Tibial artery (tissue), 4 donors: ENCODE results near the gene DPP4.
"Not testable (repeated sequence)": the region's sequence is repeated elsewhere in the genome, so short reads cannot be mapped to it uniquely, and the experiment has no call there.

ENCODE experiments used
- DNase-seq, 2 donors: peaks; one replicate each; pipeline ENCODE4 v3.0.0-alpha.2; 2019
- H3K27ac ChIP-seq, 2 donors: fragments of 200-600 bp; sonication (generic) in 1 of 2; 1 replicate in 1 of 2; 2 replicates in 1 of 2; pipeline ENCODE4 v1.5.1; 2018 to 2019; ENCODE audit warnings: mild to moderate bottlenecking in 1 of 2
- H3K27me3 ChIP-seq, 2 donors: fragments of 200-600 bp; sonication (generic) in 1 of 2; one replicate each; pipeline versions ENCODE4 v1.5.1 to v1.6.0; 2016 to 2019
- H3K36me3 ChIP-seq, 3 donors: fragments of 200-600 bp; sonication (generic) in 2 of 3; one replicate each; pipeline ENCODE4 v1.5.1; 2016 to 2019; ENCODE audit warnings: mild to moderate bottlenecking in 2 of 3
- H3K4me1 ChIP-seq, 4 donors: fragments of 200-600 bp; sonication (generic) in 2 of 4; 1 replicate in 3 of 4; 2 replicates in 1 of 4; pipeline ENCODE4 v1.5.1; 2016 to 2019
- H3K4me3 ChIP-seq, 2 donors: fragments of 200-600 bp; sonication (generic) in 1 of 2; 1 replicate in 1 of 2; 2 replicates in 1 of 2; pipeline ENCODE4 v1.5.1; 2018 to 2019; ENCODE audit warnings: mild to moderate bottlenecking in 2 of 2
- H3K9me3 ChIP-seq, 3 donors: fragments of 200-600 bp; sonication (generic) in 1 of 3; one replicate each; pipeline ENCODE4 v1.5.1; 2016 to 2019
- CTCF ChIP-seq, 2 experiments: fragments of 200-600 bp in 1 of 2; fragments of 450-650 bp in 1 of 2; IDR thresholded peaks; one replicate each; pipeline ENCODE4 v1.5.1; 2017 to 2019; ENCODE audit warnings: antibody characterized with exemption in 2 of 2, mild to moderate bottlenecking in 1 of 2, moderate library complexity in 1 of 2
- intact Hi-C: fragments of 100-400 bp; cut with DNase I; formaldehyde crosslinking; loops from one replicate; pipeline ENCODE4 v1.15.0; 2023; ENCODE audit warnings: low total_unique reads

DPP4 gene

GRCh38 chr2:161956738-161957137, 117.3 kb downstream of the DPP4 start:
- intact Hi-C loops: no loop called here
- Histone ChIP-seq H3K27me3 (no peaks in the 10 kb centered on the region), H3K36me3 (no peaks in the 10 kb centered on the region), H3K27ac (no peak overlapping the region), H3K4me1 (no peaks in the 10 kb centered on the region), H3K9me3 (no peaks in the 10 kb centered on the region), H3K4me3 (no peak overlapping the region)
- TF ChIP-seq CTCF (IDR thresholded peaks at IDR 0.05): no peak
- no peak for DNase-seq

- no peak for TF ChIP-seq CTCF (IDR thresholded peaks at IDR 0.05)
- Histone ChIP-seq H3K4me1 (no peaks in the 10 kb centered on the region), H3K4me3 (no peak overlapping the region)
Observed at GRCh38 chr2:161955211-161955610, 118.8 kb downstream of the DPP4 start.

DNA sequence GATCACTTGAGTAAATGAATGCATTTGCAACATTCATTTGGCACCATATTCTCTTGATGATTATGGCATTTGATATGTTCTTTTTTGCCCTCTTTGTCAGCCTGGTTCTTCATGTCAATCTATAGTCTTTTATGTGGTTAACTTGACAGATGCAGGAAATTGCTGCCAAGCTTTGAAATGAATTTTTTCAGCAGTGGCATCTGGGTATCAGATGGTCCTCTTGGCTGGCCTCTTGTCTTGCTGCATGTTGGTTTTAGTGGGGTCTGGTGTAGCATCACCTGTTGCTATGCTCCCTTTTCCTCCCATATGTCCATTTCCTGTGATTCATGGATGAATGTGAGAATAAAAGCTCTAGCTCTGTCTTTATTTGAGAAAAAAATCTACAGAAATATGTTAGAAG, 119.9 kb downstream of the DPP4 start:
- DNase-seq: no peak
- H3K4me1 ChIP-seq: no peaks in the 10 kb centered on the region
- H3K4me3 ChIP-seq: no peak overlapping the region
- intact Hi-C loops: no loop called here
- no peaks in the 10 kb centered on the region for H3K9me3 ChIP-seq
- no peak for TF ChIP-seq CTCF (IDR thresholded peaks at IDR 0.05)
- no peak overlapping the region for H3K27ac ChIP-seq
- no peaks in the 10 kb centered on the region for H3K27me3 ChIP-seq
- no peaks in the 10 kb centered on the region for H3K36me3 ChIP-seq

More at GRCh38 chr2:161955211-161955610, 118.8 kb downstream of the DPP4 start:
- no peak for DNase-seq
- Histone ChIP-seq H3K27ac (no peak overlapping the region), H3K27me3 (no peaks in the 10 kb centered on the region), H3K36me3 (no peaks in the 10 kb centered on the region), H3K9me3 (no peaks in the 10 kb centered on the region)
- intact Hi-C loops: no loop called here

GRCh38 chr2:161953367-161953766, 120.6 kb downstream of the DPP4 start:
- H3K9me3 ChIP-seq, H3K36me3 ChIP-seq, DNase-seq, H3K4me3 ChIP-seq, H3K27ac ChIP-seq, intact Hi-C loops, H3K27me3 ChIP-seq, H3K4me1 ChIP-seq: not testable (repeated sequence)

GRCh38 chr2:161952783-161953191, 121.2 kb downstream of the DPP4 start:
- Histone ChIP-seq H3K4me3 (no peak overlapping the region), H3K27ac (no peak overlapping the region), H3K9me3 (no peaks in the 10 kb centered on the region), H3K36me3 (no peaks in the 10 kb centered on the region), H3K4me1 (no peaks in the 10 kb centered on the region), H3K27me3 (no peaks in the 10 kb centered on the region)
- no peak for DNase-seq
- no peak for TF ChIP-seq CTCF (IDR thresholded peaks at IDR 0.05)
- intact Hi-C loops: no loop called here

GRCh38 chr2:161947836-161948235, 126.2 kb downstream of the DPP4 start:
- Histone ChIP-seq H3K36me3 (no peaks in the 10 kb centered on the region), H3K27me3 (no peaks in the 10 kb centered on the region), H3K9me3 (no peaks in the 10 kb centered on the region), H3K4me3 (no peak overlapping the region), H3K27ac (no peak overlapping the region), H3K4me1 (no peaks in the 10 kb centered on the region)
- intact Hi-C loops: no loop called here
- no peak for TF ChIP-seq CTCF (IDR thresholded peaks at IDR 0.05)
- no peak for DNase-seq
